IPS-18a (cell line): ENCODE results near the gene SUMO4.

Source experiments
- H3K27ac ChIP-seq: one replicate; pipeline ENCODE4 v1.5.1; 2013; ENCODE audit warnings: low read length
- H3K27me3 ChIP-seq: one replicate; pipeline ENCODE4 v1.6.1; 2013; ENCODE audit warnings: mild to moderate bottlenecking, low read length; ENCODE audit not compliant: control insufficient read depth, insufficient read depth
- H3K36me3 ChIP-seq: one replicate; pipeline ENCODE4 v1.6.1; 2013; ENCODE audit warnings: low read depth, low read length; ENCODE audit not compliant: control insufficient read depth
- H3K4me1 ChIP-seq: one replicate; pipeline ENCODE4 v1.6.1; 2013; ENCODE audit warnings: low read depth, low read length; ENCODE audit not compliant: control insufficient read depth
- H3K4me3 ChIP-seq: one replicate; pipeline ENCODE4 v1.5.1; 2013; ENCODE audit warnings: low read length
- H3K9ac ChIP-seq: one replicate; pipeline ENCODE4 v1.6.1; 2013; ENCODE audit warnings: mild to moderate bottlenecking, low read length, moderate library complexity
- H3K9me3 ChIP-seq: one replicate; pipeline ENCODE4 v1.6.1; 2013; ENCODE audit warnings: low read depth, low read length; ENCODE audit not compliant: control insufficient read depth

Gene SUMO4

GRCh38 chr6:149419696-149420404, 19.8 kb downstream of the SUMO4 start:
- no peak overlapping the region for H3K4me3 ChIP-seq
- no peaks in the 10 kb centered on the region for H3K27me3 ChIP-seq
- peaks cover 4% of the 10 kb centered on the region for H3K4me1 ChIP-seq
- H3K27ac ChIP-seq = no peak overlapping the region
- no peak overlapping the region for H3K9ac ChIP-seq
- no peaks in the 10 kb centered on the region for H3K36me3 ChIP-seq
- no peaks in the 10 kb centered on the region for H3K9me3 ChIP-seq

GRCh38 chr6:149421132-149421531, 21.1 kb downstream of the SUMO4 start:
- no peaks in the 10 kb centered on the region for H3K9me3 ChIP-seq
- no peaks in the 10 kb centered on the region for H3K27me3 ChIP-seq
- no peak overlapping the region for H3K9ac ChIP-seq
- no peak overlapping the region for H3K4me3 ChIP-seq
- peaks cover 4% of the 10 kb centered on the region for H3K4me1 ChIP-seq
- no peak overlapping the region for H3K27ac ChIP-seq
- no peaks in the 10 kb centered on the region for H3K36me3 ChIP-seq

- H3K4me3 ChIP-seq = no peak overlapping the region
- no peak overlapping the region for H3K27ac ChIP-seq
- H3K9ac ChIP-seq = no peak overlapping the region
- H3K36me3 ChIP-seq = no peaks in the 10 kb centered on the region
- no peaks in the 10 kb centered on the region for H3K9me3 ChIP-seq
- no peaks in the 10 kb centered on the region for H3K27me3 ChIP-seq
- H3K4me1 ChIP-seq = peaks cover 4% of the 10 kb centered on the region
These were observed 22.5 kb downstream of the SUMO4 start for GRCh38 chr6:149422581-149422980.

GRCh38 chr6:149423964-149424440, 23.9 kb downstream of the SUMO4 start:
- Histone ChIP-seq H3K9me3 (no peaks in the 10 kb centered on the region), H3K9ac (no peak overlapping the region), H3K36me3 (no peaks in the 10 kb centered on the region), H3K4me1 (peaks cover 4% of the 10 kb centered on the region), H3K27ac (no peak overlapping the region), H3K4me3 (no peak overlapping the region), H3K27me3 (no peaks in the 10 kb centered on the region)

- H3K27me3 ChIP-seq = no peaks in the 10 kb centered on the region
- H3K9ac ChIP-seq = no peak overlapping the region
- no peak overlapping the region for H3K4me3 ChIP-seq
- H3K27ac ChIP-seq = no peak overlapping the region
- H3K4me1 ChIP-seq = peaks cover 4% of the 10 kb centered on the region
- H3K9me3 ChIP-seq = no peaks in the 10 kb centered on the region
- H3K36me3 ChIP-seq = no peaks in the 10 kb centered on the region
These were observed 25.2 kb downstream of the SUMO4 start for GRCh38 chr6:149425224-149425623.

- Histone ChIP-seq H3K27ac (no peak overlapping the region), H3K9ac (no peak overlapping the region), H3K4me1 (peaks cover 4% of the 10 kb centered on the region), H3K4me3 (no peak overlapping the region), H3K9me3 (no peaks in the 10 kb centered on the region), H3K36me3 (no peaks in the 10 kb centered on the region), H3K27me3 (no peaks in the 10 kb centered on the region)
These were observed 25.7 kb downstream of the SUMO4 start for GRCh38 chr6:149425754-149426153.

GRCh38 chr6:149428606-149429005, 28.5 kb downstream of the SUMO4 start:
- Histone ChIP-seq H3K27me3 (no peaks in the 10 kb centered on the region), H3K9me3 (no peaks in the 10 kb centered on the region), H3K36me3 (no peaks in the 10 kb centered on the region)

GRCh38 chr6:149429427-149430360, 29.6 kb downstream of the SUMO4 start:
- no peaks in the 10 kb centered on the region for H3K9me3 ChIP-seq
- no peak overlapping the region for H3K4me3 ChIP-seq
- no peaks in the 10 kb centered on the region for H3K4me1 ChIP-seq
- H3K27ac ChIP-seq = no peak overlapping the region
- H3K36me3 ChIP-seq = no peaks in the 10 kb centered on the region
- no peak overlapping the region for H3K9ac ChIP-seq
- no peaks in the 10 kb centered on the region for H3K27me3 ChIP-seq

More at GRCh38 chr6:149428606-149429005, 28.5 kb downstream of the SUMO4 start:
- no peak overlapping the region for H3K27ac ChIP-seq
- H3K9ac ChIP-seq = no peak overlapping the region
- peaks cover 4% of the 10 kb centered on the region for H3K4me1 ChIP-seq
- no peak overlapping the region for H3K4me3 ChIP-seq

- Histone ChIP-seq H3K9me3 (no peaks in the 10 kb centered on the region), H3K36me3 (no peaks in the 10 kb centered on the region), H3K9ac (no peak overlapping the region), H3K4me1 (no peaks in the 10 kb centered on the region), H3K4me3 (no peak overlapping the region), H3K27ac (no peak overlapping the region), H3K27me3 (no peaks in the 10 kb centered on the region)
These were observed 32.1 kb downstream of the SUMO4 start for GRCh38 chr6:149431905-149432775.

- H3K4me3 ChIP-seq = no peak overlapping the region
- no peaks in the 10 kb centered on the region for H3K36me3 ChIP-seq
- no peaks in the 10 kb centered on the region for H3K27me3 ChIP-seq
- no peak overlapping the region for H3K27ac ChIP-seq
- no peak overlapping the region for H3K9ac ChIP-seq
- no peaks in the 10 kb centered on the region for H3K4me1 ChIP-seq
- H3K9me3 ChIP-seq = no peaks in the 10 kb centered on the region
These were observed 33.3 kb downstream of the SUMO4 start for GRCh38 chr6:149433405-149433804.

GRCh38 chr6:149433881-149434280, 33.8 kb downstream of the SUMO4 start:
- no peak overlapping the region for H3K9ac ChIP-seq
- no peaks in the 10 kb centered on the region for H3K4me1 ChIP-seq
- no peak overlapping the region for H3K4me3 ChIP-seq
- no peaks in the 10 kb centered on the region for H3K9me3 ChIP-seq
- H3K27ac ChIP-seq = no peak overlapping the region
- no peaks in the 10 kb centered on the region for H3K36me3 ChIP-seq
- no peaks in the 10 kb centered on the region for H3K27me3 ChIP-seq
